ENCODE data around the gene SLC12A9.
"Not testable (repeated sequence)": the region's sequence is repeated elsewhere in the genome, so short reads cannot be mapped to it uniquely, and the experiment has no call there.

The SLC12A9 gene, protein sequence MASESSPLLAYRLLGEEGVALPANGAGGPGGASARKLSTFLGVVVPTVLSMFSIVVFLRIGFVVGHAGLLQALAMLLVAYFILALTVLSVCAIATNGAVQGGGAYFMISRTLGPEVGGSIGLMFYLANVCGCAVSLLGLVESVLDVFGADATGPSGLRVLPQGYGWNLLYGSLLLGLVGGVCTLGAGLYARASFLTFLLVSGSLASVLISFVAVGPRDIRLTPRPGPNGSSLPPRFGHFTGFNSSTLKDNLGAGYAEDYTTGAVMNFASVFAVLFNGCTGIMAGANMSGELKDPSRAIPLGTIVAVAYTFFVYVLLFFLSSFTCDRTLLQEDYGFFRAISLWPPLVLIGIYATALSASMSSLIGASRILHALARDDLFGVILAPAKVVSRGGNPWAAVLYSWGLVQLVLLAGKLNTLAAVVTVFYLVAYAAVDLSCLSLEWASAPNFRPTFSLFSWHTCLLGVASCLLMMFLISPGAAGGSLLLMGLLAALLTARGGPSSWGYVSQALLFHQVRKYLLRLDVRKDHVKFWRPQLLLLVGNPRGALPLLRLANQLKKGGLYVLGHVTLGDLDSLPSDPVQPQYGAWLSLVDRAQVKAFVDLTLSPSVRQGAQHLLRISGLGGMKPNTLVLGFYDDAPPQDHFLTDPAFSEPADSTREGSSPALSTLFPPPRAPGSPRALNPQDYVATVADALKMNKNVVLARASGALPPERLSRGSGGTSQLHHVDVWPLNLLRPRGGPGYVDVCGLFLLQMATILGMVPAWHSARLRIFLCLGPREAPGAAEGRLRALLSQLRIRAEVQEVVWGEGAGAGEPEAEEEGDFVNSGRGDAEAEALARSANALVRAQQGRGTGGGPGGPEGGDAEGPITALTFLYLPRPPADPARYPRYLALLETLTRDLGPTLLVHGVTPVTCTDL

DNA sequence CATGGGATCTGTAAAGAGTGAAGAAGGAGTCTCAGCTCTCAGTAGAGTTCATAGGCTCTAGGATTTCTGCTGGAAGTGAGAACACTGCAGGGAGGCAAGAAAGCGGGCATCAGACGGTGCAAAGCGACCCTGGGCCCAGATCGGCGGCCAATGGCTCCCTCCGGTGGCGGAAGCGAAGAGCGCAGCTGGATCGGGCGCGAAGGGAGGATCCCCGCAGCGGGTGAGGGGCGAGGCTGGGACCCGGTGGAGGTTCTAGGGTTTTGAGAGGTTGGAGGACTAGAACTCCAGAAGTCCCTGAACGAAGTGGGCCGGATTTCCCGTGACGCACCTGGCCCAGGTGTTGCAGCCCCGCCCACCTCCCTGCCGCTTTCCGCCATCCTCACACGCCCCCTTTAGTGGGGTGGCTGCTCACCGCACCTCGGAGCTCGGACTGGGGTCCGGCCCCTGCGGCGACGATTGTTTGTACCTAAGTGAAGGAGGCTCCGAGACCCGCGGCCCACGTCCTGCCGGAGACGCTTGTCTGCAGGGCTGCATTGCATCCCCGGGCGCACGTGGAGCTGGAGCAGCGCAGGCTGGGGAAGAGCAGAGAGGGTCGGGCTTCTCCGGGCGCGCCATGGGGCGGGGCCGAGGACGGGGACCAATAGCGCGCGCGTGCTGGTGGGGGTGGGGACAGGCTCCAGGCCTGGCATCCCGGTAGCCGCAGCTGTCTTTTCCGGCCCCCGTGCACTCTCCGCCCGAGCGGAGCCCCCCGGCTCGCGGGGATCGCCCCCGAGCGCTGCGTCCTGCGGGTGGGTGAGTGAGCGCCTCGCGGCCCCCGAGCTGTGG, at the start of gene SLC12A9:
Gene SLC12A9, plus strand, starts transcription at position 666 of the 825 bp plus-strand sequence. CDS start 1,485 bp downstream, outside the sequence.
- DNase-seq: peak; percentile 88

DNA sequence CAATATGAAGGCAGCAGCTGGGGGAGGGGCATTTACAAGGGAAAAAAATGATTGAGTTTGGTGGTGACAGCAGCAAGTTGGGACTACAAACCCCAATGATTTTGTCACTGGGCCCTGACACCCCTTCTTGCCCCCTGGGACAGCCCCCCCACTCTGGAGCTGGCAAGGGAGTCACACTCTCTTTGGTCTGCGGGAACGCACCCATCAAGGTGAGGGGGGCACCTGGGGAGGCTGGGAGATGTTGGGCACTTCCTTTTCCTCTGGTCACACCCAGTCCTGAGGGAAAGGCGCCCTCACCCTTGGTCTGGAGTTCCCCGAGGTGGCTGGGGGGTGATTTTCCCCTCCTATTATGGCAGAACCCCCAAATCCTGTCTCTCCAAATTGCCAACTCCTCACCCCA, 49.6 kb upstream of the SLC12A9 start:
- DNase-seq: no peak

DNA sequence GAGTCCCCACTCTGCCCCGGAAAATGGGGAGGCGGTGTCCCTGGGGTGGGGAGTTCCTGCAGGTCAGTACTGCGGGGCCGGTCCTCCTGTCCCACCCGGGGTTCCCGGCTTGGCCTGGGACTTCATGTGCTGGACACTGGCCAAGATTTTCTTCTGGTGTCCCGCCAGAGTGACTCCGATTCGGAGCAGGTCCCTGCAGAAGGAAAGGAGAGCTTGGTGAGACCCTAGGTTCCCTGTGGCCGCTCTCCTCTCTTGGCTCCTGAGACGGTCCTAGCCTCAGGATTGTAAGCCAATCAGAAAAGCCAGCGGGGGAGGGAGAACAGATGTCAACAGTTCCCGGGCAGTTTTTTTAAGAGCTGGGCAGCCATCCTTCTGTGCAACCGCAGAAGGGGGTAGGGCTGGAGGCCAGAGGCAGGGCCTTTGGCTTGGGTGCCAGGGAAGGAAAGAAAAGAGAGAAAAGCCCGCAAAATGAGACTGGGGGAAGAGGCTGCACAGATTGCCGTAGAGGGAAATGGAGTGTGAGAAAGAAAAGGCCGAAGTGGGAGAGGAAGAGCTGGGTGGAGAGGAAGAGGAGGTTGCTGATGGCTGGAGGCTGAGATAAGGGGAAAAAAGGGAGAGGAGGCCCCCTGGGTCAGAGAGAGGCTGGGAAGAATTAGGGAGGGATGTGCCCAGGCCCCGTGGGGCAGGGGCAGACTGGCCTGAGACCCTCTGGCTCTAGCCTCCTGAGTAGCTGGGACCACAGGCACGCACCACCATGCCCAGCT, 48.9 kb upstream of the SLC12A9 start:
- DNase-seq: peak; percentile 18

DNA sequence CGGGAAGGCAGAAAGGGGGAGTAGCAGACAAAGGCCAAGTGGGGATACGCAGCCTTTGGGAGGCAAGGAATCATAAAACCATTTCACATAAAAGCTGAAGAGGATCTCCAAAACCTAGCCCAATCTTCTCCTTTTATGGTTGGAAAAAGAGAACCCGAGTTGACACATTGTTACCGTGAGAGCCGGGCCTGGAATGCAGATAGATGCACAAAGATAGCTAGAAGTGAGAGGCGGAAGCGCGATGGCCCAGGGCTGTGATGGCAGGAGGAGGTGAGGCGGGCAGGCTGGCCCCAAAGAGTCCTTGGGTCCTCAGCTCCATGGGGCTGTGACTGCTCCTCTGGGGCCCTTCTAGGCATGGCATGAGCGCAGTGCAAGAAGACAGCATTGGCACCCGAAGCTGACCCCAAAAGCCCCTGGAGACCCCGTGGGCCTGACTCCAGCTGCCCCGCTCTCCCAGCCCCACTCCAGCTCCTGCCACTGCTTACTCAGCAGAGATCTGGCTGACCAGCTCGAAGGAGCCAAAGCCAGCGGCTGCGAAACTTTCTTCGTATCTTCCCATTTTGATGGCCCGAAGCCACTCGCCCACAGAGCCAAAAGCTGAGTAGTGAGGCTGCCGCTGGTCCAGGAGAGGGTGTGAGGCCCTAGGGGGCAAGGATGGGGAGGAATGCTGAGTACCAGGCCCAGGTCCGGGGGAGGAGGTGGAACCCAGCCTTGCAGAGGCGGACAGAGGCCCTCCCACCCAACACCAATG, 47.7 kb upstream of the SLC12A9 start:
- DNase-seq: no peak

DNA sequence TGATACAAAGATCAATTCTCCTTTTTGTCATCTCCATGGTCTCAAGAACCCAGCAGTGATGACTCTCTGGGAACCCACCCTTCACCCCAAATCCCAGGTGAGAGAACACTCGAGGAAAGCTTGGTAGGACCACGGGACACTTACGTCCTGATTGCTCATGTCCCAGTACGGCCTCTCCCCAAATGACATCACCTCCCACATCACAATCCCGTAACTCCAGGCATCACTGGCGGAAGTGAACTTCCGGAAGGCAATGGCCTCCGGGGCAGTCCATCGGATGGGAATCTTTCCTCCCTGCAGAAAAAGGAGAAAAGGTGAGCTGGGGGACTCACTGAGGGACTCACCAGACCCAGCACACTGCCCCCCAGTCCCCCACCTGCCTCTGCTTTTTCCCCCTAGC, 46.2 kb upstream of the SLC12A9 start:
- no peak for DNase-seq

DNA sequence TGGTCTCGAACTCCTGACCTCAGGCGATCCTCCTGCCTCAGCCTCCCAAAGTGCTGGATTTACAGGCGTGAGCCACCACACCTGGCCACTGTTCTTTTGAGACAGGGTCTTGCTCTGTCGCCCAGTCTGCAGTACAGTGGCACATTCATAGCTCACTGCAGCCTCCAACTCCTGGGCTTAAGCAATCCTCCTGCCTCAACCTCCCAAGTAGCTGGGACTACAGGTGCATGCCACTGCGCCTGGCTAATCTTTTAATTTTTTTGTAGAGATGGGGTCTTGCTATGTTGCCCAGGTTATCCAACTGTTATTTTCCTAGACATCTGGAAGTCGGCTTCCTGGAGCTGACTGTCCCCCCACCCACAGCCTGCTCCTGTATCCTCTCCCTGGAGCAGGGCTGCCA, 45.6 kb upstream of the SLC12A9 start:
- DNase-seq: not testable (repeated sequence)

DNA sequence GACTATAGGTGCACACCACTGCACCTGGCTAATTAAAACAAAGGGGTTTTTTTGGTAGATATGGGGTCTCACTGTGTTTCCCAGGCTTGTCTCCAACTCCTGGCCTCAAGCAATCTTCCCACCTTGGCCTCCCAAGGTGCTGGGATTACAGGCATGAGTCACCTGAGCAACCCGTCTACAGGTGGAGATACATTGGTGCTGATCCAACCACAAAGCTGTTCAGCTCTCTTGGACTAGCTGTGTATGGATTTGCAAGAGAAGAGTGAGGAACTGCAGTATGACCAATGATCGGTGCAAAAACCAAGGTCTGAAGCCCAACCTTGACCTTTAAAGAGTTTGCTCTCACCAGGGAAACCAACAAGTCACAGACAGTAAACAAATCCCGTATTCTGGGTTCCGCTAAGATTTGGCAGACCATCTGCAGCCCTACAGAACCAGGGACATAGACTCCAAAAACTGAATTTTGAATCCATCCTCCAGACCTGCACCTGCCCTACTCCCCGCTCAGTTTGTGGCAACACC, 44.1 kb upstream of the SLC12A9 start:
- DNase-seq: no peak

DNA sequence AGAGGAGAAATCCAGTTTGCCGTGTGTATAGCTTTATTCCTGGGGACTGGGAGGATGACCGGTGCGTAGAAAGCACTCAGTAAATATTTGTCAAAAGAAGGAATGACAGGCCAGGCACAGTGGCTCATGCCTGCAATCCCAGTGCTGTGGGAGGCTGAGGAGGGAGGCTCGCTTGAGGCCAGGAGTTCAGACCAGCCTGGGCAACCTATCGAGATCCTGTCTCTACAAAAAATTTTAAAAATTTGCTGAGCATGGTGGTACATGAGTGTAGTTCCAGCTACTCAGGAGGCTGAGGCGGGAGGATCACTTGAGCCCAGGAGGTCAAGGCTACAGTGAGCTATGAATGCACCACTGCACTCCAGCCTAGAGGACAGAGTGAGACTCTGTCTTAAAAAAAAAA, 41.0 kb upstream of the SLC12A9 start:
- DNase-seq: no peak

DNA sequence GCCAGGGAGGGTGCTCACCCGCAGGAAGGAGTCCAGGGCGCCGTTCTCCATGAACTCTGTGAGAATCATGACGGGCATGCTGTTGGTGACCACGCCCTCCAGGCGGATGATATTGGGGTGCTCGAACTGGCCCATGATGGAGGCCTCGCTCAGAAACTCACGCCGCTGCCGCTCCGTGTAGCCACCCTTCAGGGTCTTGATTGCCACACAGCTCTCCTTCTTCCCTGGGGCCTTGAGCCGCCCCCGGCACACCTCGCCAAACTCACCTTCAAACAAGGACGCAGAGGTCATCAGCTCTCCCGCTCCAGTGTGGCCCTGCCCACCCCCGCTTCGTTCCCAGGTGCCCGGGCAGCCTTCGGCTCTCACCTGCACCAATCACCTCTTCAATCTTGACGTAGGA, 39.8 kb upstream of the SLC12A9 start:
- DNase-seq: no peak

DNA sequence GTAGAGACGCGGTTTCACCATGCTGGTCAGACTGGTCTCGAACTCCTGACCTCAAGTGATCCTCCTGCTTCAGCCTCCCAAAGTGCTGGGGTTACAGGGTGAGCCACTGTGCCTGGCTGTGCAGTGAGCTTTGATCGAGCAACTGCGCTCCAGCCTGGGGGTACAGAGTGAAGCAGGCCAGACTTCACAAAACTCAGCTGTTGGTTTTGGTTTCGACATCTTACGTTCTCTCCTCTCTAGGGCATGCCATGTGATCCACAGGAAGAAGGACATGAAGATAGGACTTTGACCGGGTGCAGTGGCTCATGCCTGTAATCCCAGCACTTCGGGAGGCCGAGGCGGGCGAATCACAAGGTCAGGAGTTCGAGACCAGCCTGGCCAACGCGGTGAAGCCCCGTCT, 36.0 kb upstream of the SLC12A9 start:
- not testable (repeated sequence) for DNase-seq

DNA sequence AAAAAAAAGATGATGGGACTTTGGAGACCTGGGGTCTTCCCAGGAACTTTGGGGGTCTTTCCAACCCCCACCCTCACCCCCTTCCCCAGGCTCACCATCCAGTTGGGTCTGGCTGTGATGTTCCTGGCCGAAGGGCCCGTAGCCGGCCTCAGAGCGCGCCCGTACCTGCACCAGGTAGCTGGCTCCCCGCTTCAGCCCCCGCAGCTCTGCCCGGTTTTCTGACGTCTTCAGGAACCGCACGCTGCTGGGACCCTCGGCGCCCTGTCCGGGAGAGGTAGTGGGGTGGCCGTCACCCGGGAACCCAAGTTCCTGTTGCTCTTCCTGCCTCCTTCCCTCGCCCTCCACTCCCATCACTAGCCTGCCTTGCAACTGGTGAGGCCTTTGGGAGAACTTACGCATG, 35.4 kb upstream of the SLC12A9 start:
- DNase-seq: no peak

DNA sequence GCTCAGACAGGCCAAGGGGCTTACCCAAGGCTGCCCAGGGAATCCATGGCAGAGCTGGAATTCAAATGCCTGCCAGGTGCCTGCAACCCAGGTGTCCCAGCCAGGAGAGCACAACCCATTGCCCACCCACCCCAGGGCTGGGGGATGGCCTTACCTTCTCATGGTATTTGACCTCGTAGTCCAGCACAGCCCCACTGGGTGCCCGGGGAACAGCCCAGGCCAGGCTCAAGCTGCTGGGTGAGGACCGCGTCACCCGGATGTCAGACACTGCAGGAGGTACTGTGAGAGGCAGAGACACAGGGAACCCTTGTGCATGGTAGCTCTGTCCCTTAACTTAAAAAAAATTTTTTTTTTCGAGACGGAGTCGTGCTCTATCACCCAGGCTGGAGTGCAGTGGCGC, 34.1 kb upstream of the SLC12A9 start:
- no peak for DNase-seq

DNA sequence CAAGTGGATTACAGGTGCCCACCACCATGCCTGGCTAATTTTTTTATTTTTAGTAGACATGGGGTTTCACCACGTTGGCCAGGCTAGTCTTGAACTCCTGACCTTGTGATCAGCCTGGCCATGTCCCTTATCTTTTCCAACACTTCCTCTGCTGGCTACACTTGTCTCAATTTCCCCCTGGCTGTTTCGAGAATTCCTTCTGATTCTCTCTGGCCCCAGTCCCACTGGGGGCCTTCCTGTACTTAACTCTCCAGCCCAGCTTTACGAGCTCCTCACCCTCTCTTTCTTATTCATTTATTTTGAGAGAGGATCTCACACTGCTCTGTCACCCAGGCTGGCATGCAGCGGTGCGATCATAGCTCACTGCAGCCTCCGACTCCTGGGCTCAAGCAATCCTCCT, 33.7 kb upstream of the SLC12A9 start:
- DNase-seq: no peak

DNA sequence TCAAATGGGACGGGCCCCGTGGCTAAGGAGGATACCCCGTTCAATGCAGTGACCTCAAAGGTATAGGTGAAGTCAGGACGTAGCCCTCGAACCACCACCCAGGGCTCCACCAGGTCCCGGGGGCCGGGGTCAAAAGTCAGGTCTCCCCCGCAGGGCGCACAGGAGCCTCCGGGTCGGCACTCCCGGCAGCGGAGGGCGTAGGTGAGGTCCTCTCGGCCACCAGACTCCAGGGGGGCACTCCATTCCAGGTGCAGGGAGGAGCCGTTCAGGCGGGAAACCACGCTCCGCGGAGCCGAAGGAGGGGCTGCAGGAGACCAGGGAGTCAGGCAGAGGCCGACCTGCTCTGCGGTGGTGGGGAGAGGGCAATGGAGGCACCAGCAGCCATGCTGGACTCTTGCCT, 32.9 kb upstream of the SLC12A9 start:
- DNase-seq: no peak

DNA sequence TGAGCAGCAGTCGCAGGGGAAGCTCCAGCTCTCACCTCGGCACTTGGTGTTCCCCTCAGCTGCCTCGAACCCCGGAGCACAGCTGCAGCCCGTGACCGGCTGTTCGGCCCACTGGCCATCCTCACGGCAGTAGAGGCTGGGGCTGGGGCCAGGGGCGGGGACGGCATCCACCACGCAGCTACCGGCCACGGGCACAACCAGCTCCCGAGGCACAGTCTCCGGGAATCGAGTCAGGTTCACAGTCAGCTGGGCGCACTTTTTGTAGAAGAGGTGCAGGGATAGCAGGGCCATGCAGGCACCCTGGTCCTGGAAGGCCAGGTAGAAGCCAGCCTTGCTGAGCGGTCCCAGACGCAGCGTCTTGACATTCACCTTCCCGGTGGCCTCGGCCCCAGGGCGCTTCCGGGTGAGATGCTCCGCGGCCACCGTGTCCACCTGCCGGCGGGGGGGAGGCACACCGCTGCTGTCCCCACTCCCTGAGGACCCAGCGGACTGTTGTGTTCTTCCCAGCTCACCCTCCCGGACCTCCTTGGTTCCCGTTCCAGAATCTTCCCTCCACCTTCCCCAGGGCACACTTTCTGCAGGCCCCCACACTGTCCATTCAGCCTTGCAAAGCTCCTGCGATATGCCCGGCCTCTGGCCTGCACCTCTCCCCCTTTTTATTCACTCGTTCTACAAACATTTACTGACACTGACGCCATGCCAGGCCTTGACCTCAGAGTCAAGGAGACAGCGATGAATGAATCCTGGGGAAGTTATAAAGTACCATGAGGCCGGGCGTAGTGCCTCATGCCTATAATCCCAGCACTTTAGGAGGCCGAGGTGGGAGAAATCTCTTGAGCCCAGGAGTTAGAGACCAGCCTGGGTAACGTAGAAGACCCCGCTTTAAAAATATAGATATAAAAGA, 30.0 kb upstream of the SLC12A9 start:
- no peak for DNase-seq

DNA sequence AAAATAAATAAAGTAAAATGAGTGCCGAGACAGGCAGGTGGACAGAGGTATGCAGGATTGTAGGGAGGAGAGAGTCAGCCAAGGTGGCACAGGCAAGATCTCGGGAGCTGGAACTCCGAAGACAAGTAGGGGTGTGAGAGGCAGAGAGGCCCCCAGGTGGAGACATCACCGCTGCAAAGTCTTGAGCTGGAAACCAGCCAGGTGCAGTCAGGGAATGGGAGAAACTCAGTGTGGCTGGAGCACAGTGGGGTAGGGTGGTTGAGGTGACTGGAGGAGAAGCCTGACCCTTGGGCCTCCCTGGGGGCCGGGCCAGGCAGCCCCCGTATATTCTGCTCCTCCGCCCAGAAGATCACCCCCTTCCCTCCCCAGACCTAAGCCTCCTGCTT, 29.4 kb upstream of the SLC12A9 start:
- DNase-seq: no peak

DNA sequence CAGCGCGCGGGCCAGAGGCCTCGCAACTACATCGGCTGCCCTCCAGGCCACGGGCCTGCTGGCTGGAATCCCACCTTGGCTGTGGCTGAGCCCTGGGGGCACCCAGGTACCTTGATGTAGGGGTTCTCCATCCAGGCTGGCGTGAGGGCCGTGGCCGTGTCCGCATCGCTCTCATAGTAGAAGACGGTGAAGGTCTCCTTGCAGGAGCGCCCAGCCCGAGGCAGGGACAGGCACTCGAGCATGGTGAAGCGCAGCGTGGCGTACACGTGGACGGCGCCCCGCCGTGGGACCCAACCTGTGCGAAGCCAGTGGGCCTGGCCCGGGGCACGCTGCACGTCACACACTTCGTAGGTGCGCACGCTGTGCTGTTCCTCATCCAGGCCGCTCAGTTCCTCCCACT, 29.0 kb upstream of the SLC12A9 start:
- DNase-seq: no peak

DNA sequence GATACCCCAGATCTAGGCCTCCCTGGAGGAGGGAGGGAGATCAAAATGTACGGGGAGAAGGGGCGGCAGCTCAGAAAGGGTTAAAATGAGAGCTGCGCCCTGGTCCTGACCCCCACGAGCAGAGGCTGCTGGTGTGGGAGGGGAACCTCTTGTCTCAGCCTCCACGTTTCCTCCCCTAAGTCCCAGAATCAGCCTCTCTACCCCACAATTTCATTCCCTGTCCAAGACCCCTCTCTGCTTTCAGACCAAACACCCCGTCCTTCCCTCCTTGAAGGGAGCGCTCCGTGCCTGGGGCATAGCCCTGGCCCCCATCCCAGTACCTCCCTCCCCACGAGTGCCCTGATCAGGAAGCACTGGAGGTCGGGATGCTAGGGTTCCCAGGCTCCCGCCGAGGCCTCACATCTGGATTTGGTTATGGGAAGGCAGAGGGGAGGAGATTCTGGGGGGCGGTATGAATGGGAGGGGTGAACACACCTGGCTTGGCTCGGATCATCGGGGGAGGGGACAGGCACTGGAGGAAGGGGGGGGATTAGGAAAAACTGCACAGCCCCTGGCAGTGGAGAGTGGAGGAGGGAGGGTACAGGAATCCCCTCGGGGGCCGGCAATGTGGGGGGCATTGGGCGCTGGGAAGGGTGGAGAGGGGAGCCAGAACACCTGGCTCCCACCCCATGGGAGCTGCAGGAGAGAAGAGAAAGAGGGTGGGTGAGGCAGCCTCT, 27.9 kb upstream of the SLC12A9 start:
- DNase-seq: no peak

DNA sequence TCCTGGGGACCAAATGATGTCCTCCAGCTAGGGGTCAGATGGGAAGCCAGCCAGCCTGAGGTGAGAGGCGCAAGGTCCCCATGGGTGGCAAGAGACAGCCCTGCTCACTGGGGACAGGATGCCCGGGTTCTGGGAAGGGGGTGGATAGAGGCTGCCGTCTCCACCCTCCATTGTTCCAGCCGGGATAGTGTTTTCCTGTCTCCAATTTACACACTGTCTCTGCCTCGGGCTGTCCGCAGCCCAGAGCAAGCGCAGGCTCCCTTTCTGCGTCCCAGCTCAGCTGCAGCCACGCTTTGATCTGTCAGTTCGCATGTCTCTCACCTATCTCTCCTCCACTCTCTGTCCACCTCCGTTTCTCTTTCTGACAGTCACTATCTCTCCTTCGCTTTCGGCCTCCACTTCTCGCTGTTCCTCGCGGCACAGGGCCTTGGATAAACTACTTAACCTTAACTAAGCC, 27.3 kb upstream of the SLC12A9 start:
- no peak for DNase-seq
